ENCODE data around the gene PRR5L.

DNA sequence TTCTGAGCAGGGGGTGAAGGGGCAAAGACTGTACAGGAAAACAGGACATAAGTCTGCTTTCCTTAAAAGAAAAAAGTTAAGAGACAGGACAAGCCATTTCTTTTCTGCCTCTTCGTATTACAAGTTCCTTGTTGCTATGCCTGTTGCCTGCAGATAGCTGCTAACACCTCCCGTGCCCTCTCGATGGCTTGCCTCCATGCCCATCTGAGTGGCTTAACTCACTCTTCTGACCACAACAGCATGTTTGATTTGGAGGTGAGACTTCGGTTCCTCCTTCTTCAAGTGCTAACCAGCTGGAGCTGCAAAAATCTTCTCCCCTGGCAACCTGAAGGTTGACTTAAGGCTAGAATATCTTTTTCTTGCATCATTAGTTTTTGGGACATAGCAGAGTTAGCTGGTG lies 103.1 kb downstream of the PRR5L start:
- TF ChIP-seq, protein P1, sequence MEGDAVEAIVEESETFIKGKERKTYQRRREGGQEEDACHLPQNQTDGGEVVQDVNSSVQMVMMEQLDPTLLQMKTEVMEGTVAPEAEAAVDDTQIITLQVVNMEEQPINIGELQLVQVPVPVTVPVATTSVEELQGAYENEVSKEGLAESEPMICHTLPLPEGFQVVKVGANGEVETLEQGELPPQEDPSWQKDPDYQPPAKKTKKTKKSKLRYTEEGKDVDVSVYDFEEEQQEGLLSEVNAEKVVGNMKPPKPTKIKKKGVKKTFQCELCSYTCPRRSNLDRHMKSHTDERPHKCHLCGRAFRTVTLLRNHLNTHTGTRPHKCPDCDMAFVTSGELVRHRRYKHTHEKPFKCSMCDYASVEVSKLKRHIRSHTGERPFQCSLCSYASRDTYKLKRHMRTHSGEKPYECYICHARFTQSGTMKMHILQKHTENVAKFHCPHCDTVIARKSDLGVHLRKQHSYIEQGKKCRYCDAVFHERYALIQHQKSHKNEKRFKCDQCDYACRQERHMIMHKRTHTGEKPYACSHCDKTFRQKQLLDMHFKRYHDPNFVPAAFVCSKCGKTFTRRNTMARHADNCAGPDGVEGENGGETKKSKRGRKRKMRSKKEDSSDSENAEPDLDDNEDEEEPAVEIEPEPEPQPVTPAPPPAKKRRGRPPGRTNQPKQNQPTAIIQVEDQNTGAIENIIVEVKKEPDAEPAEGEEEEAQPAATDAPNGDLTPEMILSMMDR (IDR thresholded peaks at IDR 0.05): no peak
- TF ChIP-seq EZH2 (IDR thresholded peaks at IDR 0.05; ENCODE audit: borderline replicate concordance, insufficient read depth, low read depth, low read length, poor library complexity, severe bottlenecking): no peak
